HG02885 (cell line): ENCODE measurements around the gene NOTCH1.

Source experiments
- ATAC-seq: cut with Tn5 transposase; IDR thresholded peaks from one replicate; pipeline ENCODE4 v1.9.1; 2021; ENCODE audit warnings: mild to moderate bottlenecking; ENCODE audit not compliant: unreplicated experiment, poor library complexity

Gene NOTCH1

GRCh38 chr9:136536051-136536720 is 9.7 kb downstream of the NOTCH1 start:
- ATAC-seq = no peak

GRCh38 chr9:136535070-136535469 is 10.8 kb downstream of the NOTCH1 start:
- no peak for ATAC-seq

GRCh38 chr9:136534366-136534765 is 11.5 kb downstream of the NOTCH1 start:
- no peak for ATAC-seq

- no peak for ATAC-seq
These were observed 12.1 kb downstream of the NOTCH1 start for GRCh38 chr9:136533775-136534157.

GRCh38 chr9:136532799-136533774 is 12.8 kb downstream of the NOTCH1 start:
- no peak for ATAC-seq

GRCh38 chr9:136531904-136532798 is 13.7 kb downstream of the NOTCH1 start:
- ATAC-seq = no peak

- no peak for ATAC-seq
These were observed 14.5 kb downstream of the NOTCH1 start for GRCh38 chr9:136531186-136531903.

GRCh38 chr9:136530461-136531089 is 15.3 kb downstream of the NOTCH1 start:
- ATAC-seq = no peak

- no peak for ATAC-seq
These were observed 16.1 kb downstream of the NOTCH1 start for GRCh38 chr9:136529516-136530460.

- ATAC-seq = no peak
These were observed 17.0 kb downstream of the NOTCH1 start for GRCh38 chr9:136528716-136529341.

GRCh38 chr9:136527721-136528710 is 17.8 kb downstream of the NOTCH1 start:
- no peak for ATAC-seq

GRCh38 chr9:136527131-136527530 is 18.7 kb downstream of the NOTCH1 start:
- ATAC-seq = no peak

GRCh38 chr9:136526625-136527066 is 19.2 kb downstream of the NOTCH1 start:
- no peak for ATAC-seq

- no peak for ATAC-seq
These were observed 19.9 kb downstream of the NOTCH1 start for GRCh38 chr9:136525841-136526499.

- no peak for ATAC-seq
These were observed 20.6 kb downstream of the NOTCH1 start for GRCh38 chr9:136525207-136525606.
